CD4-positive, alpha-beta T cell treated with Interleukin-1 beta for 1 hour (primary cell): ENCODE data around the gene FHL2.
"Not testable (repeated sequence)": the region's sequence is repeated elsewhere in the genome, so short reads cannot be mapped to it uniquely, and the experiment has no call there.

Experiments used
- DNase-seq, 2 donors: peaks; one replicate each; pipeline ENCODE4 v3.0.0-alpha.2; 2020 to 2022

FHL2 gene

DNA sequence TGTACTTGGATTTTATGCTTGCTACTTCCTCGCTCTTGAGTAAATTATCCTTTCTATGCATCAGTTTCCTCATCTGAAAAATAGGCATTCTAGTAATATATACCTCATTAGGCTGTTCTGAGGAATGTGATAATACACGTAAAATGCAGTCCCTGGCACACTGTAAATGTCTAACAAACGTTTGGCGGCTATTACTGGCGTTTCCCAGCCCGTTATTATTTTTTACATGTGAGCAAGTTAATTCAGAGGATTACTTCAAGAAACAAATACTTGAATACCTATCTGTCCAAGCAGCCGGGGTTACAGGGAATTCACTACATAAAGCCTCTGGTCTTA is 62.1 kb downstream of the FHL2 start:
- DNase-seq: no peak

DNA sequence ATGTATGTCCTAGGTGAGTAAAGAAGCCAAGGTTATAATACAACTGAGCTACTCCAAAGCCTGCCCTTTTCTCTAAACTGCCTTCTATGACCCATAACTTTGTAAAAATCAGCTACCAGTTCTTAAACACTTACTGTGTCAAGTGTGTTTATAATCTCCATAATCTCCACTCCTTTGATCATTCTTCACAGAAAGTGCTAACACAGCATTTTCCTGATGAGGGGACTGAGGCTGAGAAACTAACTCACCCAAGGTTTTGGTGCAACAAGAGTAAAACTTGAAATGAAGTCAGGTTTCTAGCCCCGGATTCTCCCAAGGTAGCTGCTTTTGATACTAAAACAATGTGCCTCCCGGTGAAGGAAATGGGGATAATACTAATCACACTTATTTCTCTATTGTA is 63.4 kb downstream of the FHL2 start:
- DNase-seq: no peak

DNA sequence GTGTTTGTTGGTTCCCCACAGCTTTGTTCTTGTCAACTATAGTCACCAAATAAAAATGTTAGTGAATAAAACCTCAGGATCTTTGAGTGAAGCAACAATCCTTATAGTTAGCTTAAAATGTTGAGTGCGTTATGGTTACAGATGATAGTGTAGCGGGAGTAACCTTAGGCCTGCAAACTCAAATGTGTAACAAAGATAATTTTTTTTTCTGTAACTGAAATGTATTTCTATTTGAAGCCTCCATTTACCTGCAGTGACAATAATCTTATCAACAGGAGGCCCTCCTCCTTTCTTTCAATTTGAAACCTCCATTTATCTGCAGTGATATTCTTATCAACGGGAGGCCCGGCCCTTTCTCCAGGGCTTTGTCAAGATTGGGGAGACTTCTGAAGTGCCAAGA is 64.6 kb downstream of the FHL2 start:
- DNase-seq: no peak

DNA sequence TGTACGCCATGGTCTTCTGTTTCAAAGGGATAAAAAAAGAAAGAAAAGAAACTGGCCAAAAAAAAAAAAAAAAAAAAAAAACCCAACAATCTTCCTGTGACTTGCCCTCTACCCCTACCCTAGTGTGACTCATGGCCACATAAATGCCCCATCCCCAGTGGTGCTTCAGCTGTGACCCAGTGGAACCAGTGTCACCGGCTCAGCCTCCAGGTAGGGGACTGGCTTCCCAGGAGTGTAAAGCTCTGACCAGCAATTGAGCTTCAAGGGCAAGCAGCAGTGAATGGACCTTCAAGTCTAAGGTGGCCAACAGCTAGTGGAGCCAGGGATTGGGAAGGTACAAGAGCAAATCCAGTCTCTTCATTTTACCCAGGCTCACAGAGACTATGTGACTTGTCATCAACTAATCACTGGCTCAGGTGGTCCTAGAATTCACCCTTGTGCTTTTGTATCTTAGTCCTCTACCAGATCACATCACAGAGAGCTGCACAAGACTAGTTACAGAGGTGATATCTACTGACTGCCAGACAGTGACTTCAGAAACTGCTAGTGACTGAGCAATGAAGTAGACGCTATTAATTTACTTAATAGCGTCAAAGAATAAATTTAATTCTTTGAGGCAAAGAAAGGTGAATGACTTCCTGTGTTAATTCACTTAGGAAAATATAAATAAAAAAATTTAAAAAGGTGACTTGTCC is 68.0 kb downstream of the FHL2 start:
- no peak for DNase-seq

DNA sequence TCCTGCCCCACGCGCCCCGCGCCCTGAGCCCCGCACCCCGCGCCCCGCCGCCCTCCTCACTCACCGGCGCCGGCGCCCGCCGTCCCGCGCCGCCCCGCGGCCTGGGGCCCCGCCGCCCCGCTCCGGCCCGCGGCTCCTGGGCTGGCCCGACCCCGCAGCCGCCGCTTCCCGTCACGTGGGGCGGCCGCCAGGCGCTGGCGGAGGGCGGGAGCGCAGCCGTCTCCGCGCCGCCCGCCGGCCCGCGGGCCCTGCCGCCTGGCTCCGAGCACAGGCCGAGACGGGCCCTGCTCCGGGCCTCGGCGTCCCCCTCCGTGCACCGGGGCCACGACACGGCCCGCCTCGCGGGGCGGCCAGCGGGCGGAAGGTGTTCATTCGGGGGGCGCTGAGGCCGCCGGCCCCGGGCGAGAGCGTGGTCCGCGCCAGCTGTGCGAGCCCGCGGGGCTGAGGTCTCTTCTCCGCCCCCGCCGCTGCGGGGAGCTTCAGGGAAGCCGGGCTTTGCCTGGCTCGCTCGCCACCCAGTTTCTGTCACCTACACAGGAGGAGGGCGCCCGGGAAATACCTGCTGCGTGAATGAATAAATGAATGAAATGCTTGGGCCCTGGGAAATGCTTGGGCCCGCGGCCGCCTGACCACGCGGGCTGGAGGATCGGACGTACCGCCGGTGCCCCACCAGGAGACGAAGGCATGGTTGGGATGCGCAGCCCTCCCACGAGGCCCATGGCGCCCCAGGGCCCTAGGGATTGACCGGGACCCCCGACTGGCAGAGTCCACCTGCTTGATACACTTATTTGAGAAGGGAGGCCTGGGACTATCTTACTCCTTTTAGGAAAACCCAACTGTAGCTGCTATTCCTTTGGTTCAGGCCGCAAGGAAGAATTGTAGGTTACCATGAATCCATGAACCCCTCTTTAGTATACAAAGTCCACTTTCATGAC is 69.0 kb downstream of the FHL2 start, which contains the start of gene TGFBRAP1:
Gene TGFBRAP1, minus strand, starts transcription at position 175 of the 935 bp plus-strand sequence. CDS start 21,434 bp downstream, outside the sequence.
- peak; percentile 55 to 61 for DNase-seq

DNA sequence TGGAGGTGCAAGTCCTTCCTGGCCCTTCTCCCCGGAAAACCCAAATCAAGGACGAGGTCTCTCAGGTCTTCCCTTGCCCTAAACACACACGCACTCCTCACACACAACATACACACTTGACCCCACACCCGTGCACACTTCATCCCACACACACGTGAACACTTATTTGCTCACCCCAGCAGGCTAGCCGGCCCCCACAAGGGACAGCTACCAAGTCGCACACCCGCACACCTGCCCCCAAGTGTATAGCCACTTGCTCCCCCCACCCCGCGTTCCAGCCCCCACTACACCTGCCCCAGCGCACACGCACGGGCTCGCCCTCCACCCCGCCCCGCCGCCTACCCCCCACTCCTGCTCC is 69.7 kb downstream of the FHL2 start:
- DNase-seq: peak in 1 of 2 donors; percentile 11

DNA sequence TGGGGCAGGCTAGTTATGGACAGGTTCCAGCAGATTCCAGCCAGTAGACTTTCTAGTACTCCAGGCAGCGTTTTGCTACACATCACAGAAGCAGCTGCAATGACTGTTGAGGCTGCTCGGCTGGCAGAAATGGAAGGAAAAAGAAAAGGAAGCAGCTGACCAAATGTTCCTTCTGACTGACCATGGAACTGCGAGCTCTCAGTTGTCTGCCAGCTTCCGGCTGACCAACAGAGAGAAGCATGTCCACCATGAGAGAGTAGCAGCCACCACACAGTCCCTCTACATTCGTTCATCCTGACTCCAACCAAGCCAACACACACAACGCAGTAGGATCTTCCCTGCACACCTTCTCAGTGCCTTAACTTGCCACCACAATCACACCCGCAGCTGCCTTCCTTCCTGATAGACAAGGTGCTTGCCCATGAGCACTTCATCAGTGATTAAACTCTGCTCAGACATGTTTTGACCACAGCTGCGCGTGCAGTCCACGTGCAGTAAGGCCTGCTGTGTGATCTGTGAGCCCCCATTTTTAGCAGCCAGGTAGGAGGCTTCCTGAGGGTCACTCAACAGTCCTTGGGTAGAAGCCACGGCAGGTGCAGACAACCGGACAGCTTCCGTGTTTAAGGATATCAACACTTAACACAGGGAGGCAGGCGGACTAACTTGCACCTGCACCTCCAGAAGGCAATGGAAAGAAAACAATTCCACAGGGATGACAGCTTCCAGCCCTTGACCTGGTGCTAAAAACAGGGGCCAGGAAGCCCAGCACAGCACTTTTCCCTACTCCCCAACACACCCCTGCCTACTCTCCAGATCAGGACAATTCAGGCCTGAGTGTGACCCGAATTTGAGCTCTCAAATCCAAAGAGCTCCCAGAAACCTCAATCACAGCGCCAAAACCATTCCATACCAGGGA is 70.3 kb downstream of the FHL2 start:
- peak; percentile 23 to 34 for DNase-seq

DNA sequence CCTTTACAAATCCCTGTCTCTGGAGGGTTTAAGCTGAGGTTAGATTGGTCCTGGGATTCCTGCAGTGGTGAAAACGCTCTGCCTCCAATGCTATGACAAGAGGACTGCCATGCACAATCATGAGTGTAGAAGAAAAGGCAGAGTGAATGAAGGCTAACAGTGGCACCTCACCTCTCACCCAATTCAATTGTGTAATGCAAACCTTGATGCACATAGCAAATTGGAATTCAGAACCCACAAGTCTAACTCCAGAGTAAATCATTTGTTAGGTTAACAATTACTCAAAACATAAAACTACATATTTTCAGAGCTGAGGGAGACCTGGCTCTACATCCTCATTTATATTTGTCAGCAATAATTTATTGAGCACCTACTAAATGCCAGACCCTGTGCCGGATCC is 71.2 kb downstream of the FHL2 start:
- no peak for DNase-seq

DNA sequence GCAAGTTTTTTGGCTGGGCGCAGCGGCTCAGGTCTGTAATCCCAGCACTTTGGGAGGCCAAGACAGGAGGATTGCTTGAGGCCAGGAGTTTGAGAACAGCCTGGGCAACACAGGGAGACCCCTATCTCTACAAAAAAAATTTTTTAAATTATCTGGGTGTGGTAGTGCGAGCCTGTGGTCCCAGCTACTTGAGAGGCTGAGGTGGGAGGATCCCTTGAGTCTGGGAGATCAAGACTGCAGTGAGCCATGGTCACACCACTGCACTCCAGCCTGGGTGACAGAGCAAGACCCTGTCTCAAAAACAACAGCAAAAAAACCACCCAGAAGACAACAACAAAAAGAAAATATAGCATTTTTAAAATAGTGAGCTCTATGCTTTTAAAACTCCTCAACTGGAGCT is 71.6 kb downstream of the FHL2 start:
- DNase-seq: not testable (repeated sequence)

DNA sequence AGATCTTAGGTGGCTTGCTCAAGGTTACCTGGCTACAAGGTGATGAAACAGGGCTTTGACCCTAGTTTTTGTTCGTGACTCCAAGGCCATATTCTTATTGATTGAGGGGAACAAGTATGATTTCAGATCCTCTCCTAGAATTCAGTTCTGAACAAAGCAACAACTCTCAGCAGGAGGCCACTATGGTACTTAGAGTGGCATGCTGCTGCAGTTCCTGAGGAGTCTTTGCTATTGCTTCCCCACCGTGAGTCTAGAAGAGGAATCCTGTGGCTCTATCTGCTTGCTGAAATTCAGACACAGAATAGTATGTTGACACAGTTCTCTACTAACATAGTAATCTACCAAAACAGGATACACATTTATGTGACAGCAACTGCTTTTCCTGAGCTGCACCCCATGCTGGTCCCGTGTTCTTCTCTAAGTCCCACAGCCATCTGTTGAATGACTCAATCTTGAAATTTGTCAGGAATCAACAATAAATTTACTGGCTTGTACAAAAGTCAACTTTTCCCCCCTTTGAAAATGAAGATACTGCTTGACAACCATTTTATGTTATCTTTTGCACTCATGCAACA is 73.4 kb downstream of the FHL2 start:
- DNase-seq: no peak

DNA sequence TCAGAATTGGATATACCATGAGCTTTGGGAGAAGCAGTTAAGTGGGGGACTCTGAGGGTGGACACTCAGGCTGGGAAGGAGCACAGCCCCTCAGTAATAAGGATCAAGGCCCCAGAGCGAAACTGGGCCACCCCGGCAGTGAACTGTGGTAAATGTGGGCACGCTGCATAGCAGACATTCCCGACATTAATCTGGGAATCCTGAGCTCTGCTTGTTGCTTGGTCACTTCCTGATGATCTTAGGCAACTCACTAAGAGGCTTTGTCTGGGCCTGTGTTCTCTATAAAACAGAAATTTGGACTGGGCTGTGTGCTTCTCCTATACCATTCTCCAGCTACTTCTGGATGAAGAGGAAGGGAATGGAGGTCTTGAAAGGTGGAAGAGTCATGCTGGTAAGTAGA is 74.1 kb downstream of the FHL2 start:
- DNase-seq: no peak

DNA sequence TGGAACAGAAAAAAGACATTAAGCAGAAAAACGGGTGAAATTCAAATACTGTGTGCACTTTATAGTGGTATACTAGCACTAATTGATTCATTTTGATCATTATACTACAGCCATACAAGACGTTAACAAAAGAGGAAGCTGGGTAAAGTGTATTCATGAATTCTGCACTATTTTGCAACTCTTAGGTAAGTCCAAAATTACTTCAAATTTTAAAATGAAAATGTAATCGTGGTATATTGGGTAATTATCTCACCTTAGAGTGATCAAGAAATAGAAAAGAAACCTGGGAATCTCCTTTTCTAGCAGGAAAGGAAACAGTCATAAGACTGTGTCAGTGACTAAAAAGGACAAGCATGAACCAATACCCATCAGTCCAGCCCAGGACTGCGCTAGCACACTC is 74.8 kb downstream of the FHL2 start:
- no peak for DNase-seq

DNA sequence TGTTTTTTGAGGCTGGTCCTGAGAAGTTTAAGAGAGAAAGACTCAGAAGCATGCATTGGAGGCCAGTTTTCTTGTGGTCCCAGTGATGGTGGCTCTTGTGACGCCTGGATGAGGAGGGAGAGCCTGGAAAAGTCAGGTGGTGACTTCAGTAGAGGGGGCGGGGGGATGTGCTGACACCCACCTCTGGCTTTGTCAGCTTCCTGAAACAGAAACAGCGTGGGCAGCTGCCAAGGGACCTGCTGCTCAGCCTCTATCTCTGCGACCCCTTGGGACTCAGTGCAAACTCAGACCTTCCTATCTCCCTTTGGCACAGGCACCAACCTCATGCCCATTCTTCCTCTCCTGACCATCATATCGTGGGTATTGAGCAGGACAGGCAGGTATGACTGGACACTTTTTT is 75.7 kb downstream of the FHL2 start:
- no peak for DNase-seq

DNA sequence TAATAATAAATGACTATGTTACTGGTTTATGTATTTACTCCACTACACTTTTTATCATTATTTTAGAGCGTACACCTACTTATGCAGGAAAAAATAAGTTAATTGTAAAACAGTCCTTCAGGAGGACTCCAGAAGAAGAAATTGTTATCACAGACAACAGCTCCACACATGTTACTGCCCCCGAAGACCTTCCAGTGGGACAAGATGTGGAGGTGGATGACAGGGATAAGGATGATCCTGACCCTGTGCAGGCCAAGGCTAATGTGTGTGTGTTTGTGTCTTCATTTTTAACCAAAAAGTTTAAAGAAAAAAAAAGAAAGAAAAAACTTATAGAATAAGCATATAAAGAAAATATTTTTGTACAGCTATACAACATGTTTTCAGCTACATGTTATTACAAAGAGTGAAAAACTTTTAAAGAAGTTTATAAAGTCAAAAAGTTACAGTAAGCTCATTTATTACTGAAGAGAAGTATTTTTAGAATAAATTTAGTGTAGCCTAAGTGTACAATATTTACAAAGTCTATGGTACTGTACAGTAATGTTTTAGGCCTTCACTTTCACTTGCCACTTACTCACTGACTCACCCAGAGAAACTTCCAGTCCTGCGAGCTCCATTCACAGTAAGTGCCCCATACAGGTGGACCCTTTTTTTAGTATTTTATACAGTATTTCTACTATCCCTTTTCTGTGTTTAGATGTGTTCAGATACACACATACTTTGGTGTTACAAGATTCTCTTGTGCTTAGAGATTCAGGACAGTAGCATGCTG is 76.8 kb downstream of the FHL2 start:
- no peak for DNase-seq

DNA sequence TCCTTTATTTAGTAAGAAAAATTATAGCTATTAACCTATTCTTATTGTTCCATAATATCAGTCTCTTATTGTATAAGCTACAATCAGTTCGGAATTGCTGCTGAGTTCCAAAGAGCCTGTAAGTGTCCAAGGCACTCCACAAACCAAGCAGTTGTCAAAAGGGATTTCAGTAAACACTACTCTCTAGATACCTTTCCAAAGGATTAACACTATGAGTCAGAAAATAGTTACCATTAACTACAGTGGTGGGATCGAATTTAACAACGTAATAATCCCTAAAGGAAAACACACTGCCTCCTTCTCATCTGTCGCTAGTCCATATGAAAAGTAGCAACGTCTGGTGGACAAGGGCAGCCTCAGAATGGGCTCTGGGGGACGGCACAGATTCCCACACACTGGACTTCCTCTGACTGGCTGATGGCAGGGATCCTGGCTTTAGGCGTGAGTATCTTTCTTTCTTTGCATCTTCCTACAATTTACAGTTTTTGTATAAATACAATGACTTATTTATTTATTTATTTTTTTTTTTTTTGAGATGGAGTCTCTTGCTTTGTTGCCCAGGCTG is 78.1 kb downstream of the FHL2 start:
- no peak for DNase-seq

DNA sequence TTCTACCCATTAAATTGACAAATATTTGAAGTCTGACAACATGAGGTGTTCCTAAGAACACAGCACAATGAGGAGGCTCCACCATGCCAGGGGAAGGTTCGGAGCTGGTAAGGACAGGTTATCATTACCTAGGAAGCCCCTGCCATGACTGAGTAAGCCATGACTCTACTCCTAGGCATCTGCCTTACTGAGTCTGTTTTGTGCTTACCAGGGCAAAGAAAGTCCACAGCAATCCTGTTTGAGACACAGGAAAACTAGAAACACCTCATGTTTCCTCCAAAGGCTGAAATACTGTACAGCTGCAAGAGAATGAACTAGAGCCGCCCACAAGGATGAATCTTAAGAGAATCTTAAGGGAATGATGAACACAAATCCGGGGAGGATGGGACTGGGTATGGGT is 80.9 kb downstream of the FHL2 start:
- no peak for DNase-seq

DNA sequence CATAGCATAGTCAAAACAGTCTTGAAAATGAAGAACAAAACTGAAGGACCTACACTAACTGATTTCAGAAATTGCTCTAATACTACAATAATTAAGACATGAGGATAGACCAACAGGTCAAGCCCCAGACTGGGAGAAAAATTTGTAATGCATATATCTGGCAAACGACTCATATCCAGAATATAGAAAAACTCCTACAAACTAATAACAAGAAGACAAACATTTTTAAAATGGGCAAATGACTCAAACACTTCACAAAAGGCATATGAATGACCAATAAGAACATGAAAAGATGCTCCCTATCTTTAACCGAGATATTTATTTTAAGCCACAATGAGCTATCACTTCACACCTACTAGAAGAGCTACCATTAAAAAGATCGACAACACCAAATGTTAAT is 83.5 kb downstream of the FHL2 start:
- DNase-seq: no peak

DNA sequence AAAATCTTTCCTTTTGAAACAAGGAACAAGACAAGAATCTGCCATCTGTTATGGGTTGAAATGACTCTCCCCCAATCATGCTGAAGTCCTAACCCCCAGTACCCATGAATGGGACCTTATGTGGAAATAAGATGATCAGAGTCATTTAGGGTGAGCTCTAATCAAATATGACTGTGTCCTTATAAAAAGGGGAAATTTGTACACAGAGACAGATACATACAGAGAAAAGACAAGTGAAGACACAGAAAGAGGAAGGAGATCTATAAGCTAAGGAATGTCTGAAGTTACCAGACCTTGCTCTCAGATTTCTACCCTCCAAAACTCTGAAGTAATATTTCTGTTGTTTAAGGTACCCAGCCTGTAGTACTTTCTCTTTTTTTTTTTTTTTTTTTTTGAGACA is 85.0 kb downstream of the FHL2 start:
- no peak for DNase-seq
